Measurements from ENCODE around the gene IFNA2. TPM values are rescaled to one million over a fixed set of nuclear protein-coding genes. Genes with fewer than 3 reads are reported as not detected.
"Not testable (repeated sequence)": the region's sequence is repeated elsewhere in the genome, so short reads cannot be mapped to it uniquely, and the experiment has no call there.

IFNA2 gene
- total RNA-seq, 1 donor from 2014 or later: not detected

- no peak for DNase-seq (ENCODE audit: low spot score)
Measured at GRCh38 chr9:21381448-21382339, 3.5 kb downstream of the IFNA2 start.

GRCh38 chr9:21371467-21371866 lies 13.7 kb downstream of the IFNA2 start:
- DNase-seq (ENCODE audit: low spot score): not testable (repeated sequence)

DNA sequence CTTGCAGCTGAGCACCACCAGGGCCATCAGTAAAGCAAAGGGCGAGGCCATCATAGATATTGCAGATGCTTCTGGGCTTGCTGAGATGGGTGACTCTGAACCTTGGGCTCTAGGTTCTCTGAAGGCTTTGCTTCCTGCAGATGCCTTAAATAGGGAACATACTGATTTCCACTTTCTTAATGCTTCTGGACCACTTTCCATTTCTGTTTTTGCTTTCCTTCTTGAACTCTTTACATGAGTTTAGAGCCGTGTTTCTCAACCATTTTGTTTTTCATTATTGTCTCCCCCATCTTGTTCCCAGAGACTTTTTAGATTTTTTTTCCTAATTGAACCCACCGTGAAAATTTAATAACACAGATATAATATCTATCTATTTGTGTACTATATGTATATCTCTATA lies 17.2 kb downstream of the IFNA2 start, which contains the start of gene IFNA13:
IFNA13 (minus strand) TSS at position 101 of the 400 bp plus-strand sequence; CDS start at position 54, 47 bp downstream.
- no peak for DNase-seq (ENCODE audit: low spot score)

GRCh38 chr9:21367169-21367568 lies 18.0 kb downstream of the IFNA2 start:
- not testable (repeated sequence) for DNase-seq (ENCODE audit: low spot score)

DNA sequence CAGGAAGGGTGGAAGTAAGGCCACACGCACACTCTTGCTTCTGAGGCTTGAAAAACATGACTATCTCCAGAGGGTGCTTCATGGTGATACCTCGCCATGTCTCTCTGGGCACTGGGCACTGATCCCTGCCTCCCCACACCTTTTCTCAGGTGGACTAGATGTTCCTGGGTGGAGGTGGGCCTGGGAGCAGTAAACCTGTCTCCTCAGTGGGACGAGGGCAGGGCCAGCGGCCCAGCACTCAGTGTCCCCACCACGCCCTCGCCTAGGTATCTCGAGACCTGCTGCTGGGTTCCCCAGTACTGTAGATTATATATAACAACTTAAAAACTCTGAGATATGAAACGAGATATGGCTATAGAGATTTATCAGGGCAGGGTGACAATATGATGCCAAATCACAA lies 22.9 kb downstream of the IFNA2 start:
- DNase-seq (ENCODE audit: low spot score): no peak

DNA sequence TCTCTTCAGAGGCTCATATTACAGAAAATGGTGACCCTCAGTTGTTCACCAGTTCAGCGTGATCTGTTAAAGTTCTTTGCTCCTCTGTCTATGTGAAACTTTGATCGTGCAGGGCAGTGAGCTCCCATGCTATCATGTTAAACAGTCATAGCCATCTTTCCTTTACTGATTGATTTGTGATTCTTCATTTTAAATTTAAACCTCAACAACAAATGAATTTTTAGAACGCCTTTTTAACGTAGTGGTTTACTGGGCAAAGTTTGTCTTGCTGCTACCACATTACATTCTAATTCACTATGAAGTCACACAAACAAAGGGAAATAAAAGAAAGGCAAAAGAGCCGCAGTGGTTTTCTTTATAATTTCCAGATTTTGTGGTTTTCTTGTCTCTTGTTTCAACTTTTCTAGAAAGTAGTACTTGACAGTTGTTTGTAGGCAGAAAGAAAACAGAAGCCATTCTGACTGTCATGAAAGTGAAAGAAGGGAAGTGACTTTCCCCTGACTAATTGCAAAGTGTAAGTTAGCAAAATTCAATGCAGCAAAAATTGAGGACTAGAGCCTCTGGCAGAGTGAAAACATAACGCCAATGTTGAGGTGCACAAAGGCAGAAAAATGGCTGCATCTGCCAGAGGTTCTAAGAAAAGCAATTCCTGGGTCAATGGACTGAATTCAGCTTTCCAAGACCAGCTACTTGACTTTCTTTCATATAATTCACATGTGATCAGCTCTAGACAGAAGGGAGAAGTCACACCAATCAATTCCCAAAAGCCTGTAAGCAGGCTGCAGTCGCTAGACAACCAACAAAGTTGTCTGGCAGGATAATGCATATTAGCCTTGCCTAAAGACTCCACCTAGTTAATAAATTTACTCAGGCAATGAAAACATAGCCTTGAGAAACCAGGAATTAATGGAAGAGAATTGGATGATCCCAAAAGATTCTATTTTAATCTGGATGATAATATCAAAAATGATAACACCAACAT lies 27.4 kb downstream of the IFNA2 start:
- no peak for DNase-seq (ENCODE audit: low spot score)

- DNase-seq (ENCODE audit: low spot score): no peak
Measured at GRCh38 chr9:21350787-21351186, 34.4 kb downstream of the IFNA2 start, which contains the start of gene IFNA6. Gene IFNA6, minus strand, starts transcription at chr9:21350887. Its CDS starts 0 bp downstream, at chr9:21350887.

GRCh38 chr9:21348430-21348970 lies 36.7 kb downstream of the IFNA2 start:
- no peak for DNase-seq (ENCODE audit: low spot score)

DNA sequence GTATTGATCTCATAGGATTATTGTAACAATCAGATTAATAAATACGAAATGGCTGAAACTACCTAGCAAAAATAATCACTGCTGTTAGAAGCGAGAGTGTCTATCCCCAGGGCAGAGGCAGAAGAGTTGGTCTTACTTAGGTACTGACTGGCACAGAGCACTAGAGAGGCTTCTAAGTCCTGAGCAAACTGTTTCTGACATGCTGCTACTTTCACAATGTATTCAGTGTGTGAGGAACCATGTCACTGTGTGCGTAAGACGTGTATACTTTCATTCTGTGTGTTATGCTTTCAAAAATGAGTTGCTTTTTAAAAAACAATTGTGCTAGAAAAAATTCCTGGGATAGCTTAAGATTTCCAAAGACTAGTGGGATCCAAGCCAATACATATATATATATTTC lies 44.5 kb downstream of the IFNA2 start:
- DNase-seq (ENCODE audit: low spot score): no peak

DNA sequence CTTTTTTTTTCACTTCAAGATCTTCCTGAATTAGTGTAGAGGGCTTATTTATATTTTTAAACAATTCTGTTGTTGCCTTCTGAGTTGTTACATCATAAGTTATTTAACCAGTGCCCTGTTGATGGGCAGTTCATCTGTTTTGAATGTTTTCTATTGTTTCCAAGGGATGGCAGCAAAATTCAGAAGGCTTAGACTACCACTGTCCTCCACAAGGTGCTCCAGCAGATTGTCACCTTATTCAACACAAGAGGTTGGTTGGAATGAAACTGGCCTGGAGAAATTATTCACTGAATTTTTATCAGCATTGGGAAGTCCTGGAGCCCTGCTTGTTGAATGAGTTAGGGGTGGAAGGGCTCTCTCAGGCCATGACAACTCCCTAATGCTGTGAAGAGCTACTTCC lies 48.7 kb downstream of the IFNA2 start:
- no peak for DNase-seq (ENCODE audit: low spot score)

DNA sequence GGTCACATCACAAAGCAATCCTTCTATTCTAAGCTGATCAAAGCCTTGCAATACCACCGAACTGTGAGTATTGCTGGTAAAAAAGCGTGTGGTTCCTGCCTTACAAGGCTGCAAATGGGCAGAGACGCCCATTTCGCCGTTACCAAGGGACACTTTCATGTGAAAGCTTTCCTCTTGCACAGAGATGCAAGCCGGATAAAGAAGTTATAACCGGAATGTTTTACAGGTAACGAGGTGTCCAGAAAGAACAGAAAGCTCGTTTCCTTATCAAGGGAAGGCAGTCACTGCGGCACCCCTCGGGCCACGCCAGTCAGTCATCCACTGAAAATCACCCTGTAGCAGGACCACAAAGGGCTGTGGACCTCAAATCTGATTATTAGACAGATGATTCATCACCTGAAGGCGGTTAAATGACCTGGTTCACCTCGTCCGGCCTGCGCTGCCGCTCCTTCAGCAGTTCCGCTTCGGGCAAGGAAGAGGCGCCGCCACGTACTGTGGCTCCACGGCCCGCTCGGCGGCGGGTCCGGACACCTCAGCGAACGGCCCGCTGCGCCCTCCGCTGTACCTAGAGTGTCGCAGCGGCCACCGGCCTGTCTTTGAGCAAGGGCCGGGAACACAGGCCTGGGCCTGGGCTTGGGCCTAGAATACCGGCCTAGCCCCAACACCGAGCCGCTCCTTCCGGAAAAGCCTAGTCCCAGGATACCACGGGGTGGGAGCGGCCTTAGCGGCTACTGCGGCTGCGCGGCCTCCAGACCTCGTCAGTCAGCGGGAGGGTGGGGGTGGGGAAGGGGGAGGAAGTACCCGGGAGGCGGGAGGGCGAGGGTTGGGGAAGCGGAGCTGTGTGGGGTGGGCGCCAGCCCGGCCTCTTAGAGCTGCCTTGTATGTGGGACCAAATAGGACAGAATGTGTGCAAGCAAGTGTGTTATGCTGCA lies 50.2 kb downstream of the IFNA2 start, which contains the start of gene KLHL9:
KLHL9 (minus strand) TSS at position 704 of the 932 bp plus-strand sequence; CDS start at position 159, 545 bp downstream.
- peak; percentile 93 for DNase-seq (ENCODE audit: low spot score)

Other genes with a start within 250 kb of the IFNA2 start
- gene IFNW1, start 243.6 kb downstream of the IFNA2 start, total RNA-seq: not detected
- gene IFNA21, start 218.7 kb downstream of the IFNA2 start, total RNA-seq: not detected
- gene IFNA4, start 197.8 kb downstream of the IFNA2 start, total RNA-seq: not detected
- gene IFNA7, start 183.2 kb downstream of the IFNA2 start, total RNA-seq: not detected
- not detected for gene IFNA10, start 178.3 kb downstream of the IFNA2 start, total RNA-seq
- gene IFNA16, start 168.1 kb downstream of the IFNA2 start, total RNA-seq: not detected
- not detected for gene IFNA17, start 157.2 kb downstream of the IFNA2 start, total RNA-seq
- gene IFNA14, start 145.4 kb downstream of the IFNA2 start, total RNA-seq: not detected
- gene IFNA5, start 80.1 kb downstream of the IFNA2 start, total RNA-seq: not detected
- gene KLHL9, start 50.0 kb downstream of the IFNA2 start, total RNA-seq: 25.0 TPM
- not detected for gene IFNA6, start 34.5 kb downstream of the IFNA2 start, total RNA-seq
- not detected for gene IFNA13, start 17.3 kb downstream of the IFNA2 start, total RNA-seq
- not detected for gene IFNA8, start 23.7 kb upstream of the IFNA2 start, total RNA-seq
- not detected for gene IFNA1, start 55.0 kb upstream of the IFNA2 start, total RNA-seq
- gene IFNE, start 96.9 kb upstream of the IFNA2 start, total RNA-seq: 0.23 TPM

Measured in mucosa of gallbladder (tissue), 1 donor.